Neural progenitor cell (in vitro differentiated cells): Measurements from ENCODE around the gene VTI1A. TPM values are rescaled to one million over a fixed set of nuclear protein-coding genes. Genes with fewer than 3 reads are reported as not detected.

Source experiments
- DNase-seq: peaks from one replicate; pipeline ENCODE4 v3.0.0-alpha.2; 2016; ENCODE audit warnings: low spot score
- H2AFZ ChIP-seq: fragments of 200-600 bp; sonication (generic); replicated peaks from 2 replicates; pipeline ENCODE4 v1.6.1; 2016; ENCODE audit warnings: antibody characterized with exemption
- H3F3A ChIP-seq: fragments of 200-600 bp; sonication (generic); 2 replicates; pipeline ENCODE4 v1.6.1; 2016; ENCODE audit warnings: antibody characterized with exemption, low read depth
- H3K27ac ChIP-seq: fragments of 200-600 bp; sonication (generic); 2 replicates; pipeline ENCODE4 v1.5.1; 2016; ENCODE audit warnings: mild to moderate bottlenecking
- H3K27me3 ChIP-seq: fragments of 200-600 bp; sonication (generic); 2 replicates; pipeline ENCODE4 v1.6.1; 2016; ENCODE audit warnings: mild to moderate bottlenecking, moderate library complexity
- H3K36me3 ChIP-seq: fragments of 200-600 bp; sonication (generic); 2 replicates; pipeline ENCODE4 v1.5.1; 2016
- H3K4me1 ChIP-seq: fragments of 200-600 bp; sonication (generic); 2 replicates; pipeline ENCODE4 v1.6.1; 2016; ENCODE audit warnings: mixed run types
- H3K4me2 ChIP-seq: fragments of 200-600 bp; sonication (generic); 2 replicates; pipeline ENCODE4 v1.6.1; 2016
- H3K4me3 ChIP-seq: fragments of 200-600 bp; sonication (generic); 2 replicates; pipeline ENCODE4 v1.5.1; 2016
- H3K79me2 ChIP-seq: fragments of 200-600 bp; sonication (generic); 2 replicates; pipeline ENCODE4 v1.6.1; 2016; ENCODE audit warnings: low read depth
- H3K9ac ChIP-seq: fragments of 200-600 bp; sonication (generic); 2 replicates; pipeline ENCODE4 v1.6.1; 2016
- H3K9me3 ChIP-seq: fragments of 200-600 bp; sonication (generic); 2 replicates; pipeline ENCODE4 v1.5.1; 2016; ENCODE audit warnings: low read depth
- H4K20me1 ChIP-seq: fragments of 200-600 bp; sonication (generic); 2 replicates; pipeline ENCODE4 v1.6.1; 2016; ENCODE audit warnings: low read depth
- H3K27ac Mint-ChIP-seq: 3 replicates; pipeline ENCODE4 v1.8.0; 2021; ENCODE audit warnings: mixed read lengths
- H3K27me3 Mint-ChIP-seq: 2 replicates; pipeline ENCODE4 v1.8.0; 2022; ENCODE audit warnings: low read depth, mild to moderate bottlenecking, inconsistent platforms, moderate library complexity, mixed read lengths; ENCODE audit not compliant: insufficient read depth
- H3K36me3 Mint-ChIP-seq: 3 replicates; pipeline ENCODE4 v1.8.0; 2021; ENCODE audit warnings: mixed read lengths
- H3K4me1 Mint-ChIP-seq: 3 replicates; pipeline ENCODE4 v1.8.0; 2021; ENCODE audit warnings: mixed read lengths
- H3K4me3 Mint-ChIP-seq: 3 replicates; pipeline ENCODE4 v1.8.0; 2021; ENCODE audit warnings: mild to moderate bottlenecking, moderate library complexity, mixed read lengths
- H3K9me3 Mint-ChIP-seq: 3 replicates; pipeline ENCODE4 v1.8.0; 2020; ENCODE audit warnings: mixed read lengths
- CTCF ChIP-seq: fragments of 200-600 bp; sonication (generic); IDR thresholded peaks from 2 replicates; pipeline ENCODE4 v1.5.1; 2017; ENCODE audit warnings: antibody characterized with exemption, mild to moderate bottlenecking
- EZH2 ChIP-seq: fragments of 200-600 bp; sonication (generic); IDR thresholded peaks from 2 replicates; pipeline ENCODE4 v1.6.1; 2017; ENCODE audit warnings: antibody characterized with exemption, mild to moderate bottlenecking, moderate library complexity
- EZH2phosphoT487 ChIP-seq: fragments of 200-600 bp; sonication (generic); IDR thresholded peaks from 2 replicates; pipeline ENCODE4 v1.6.1; 2017; ENCODE audit warnings: antibody characterized with exemption
- total RNA-seq: library from RNA; depleted of rRNA; stranded (reverse); fragments of >200 nt; gene quantifications from 2 replicates; pipeline ENCODE4 v1.2.3, GENCODE V29; 2015; ENCODE audit warnings: low replicate concordance

The VTI1A gene
- total RNA-seq, 1 donor from 2014 or later = 28.8 TPM

GRCh38 chr10:112721080-112721698 is 274.2 kb downstream of the VTI1A start:
- Histone ChIP-seq H3K79me2 (no peaks in the 10 kb centered on the region), H3F3A (no peaks in the 10 kb centered on the region), H3K27me3 (no peaks in the 10 kb centered on the region), H3K4me2 (no peak overlapping the region), H4K20me1 (no peaks in the 10 kb centered on the region), H2AFZ (no peak overlapping the region), H3K4me3 (no peak overlapping the region), H3K27ac (no peak overlapping the region), H3K4me1 (peaks cover 7% of the 10 kb centered on the region), H3K9me3 (no peaks in the 10 kb centered on the region), H3K9ac (no peak overlapping the region), H3K36me3 (no peaks in the 10 kb centered on the region)
- Mint-ChIP-seq H3K9me3 (no peaks in the 10 kb centered on the region), H3K4me3 (no peak overlapping the region), H3K36me3 (no peaks in the 10 kb centered on the region), H3K27ac (no peak overlapping the region), H3K27me3 (no peaks in the 10 kb centered on the region), H3K4me1 (peaks cover 8% of the 10 kb centered on the region)
- DNase-seq = peak; percentile 55
- TF ChIP-seq CTCF (peak; percentile 74), EZH2phosphoT487 (no peak)

GRCh38 chr10:112722758-112723157 is 275.7 kb downstream of the VTI1A start:
- no peak for DNase-seq
- no peak overlapping the region for H3K9ac ChIP-seq
- no peaks in the 10 kb centered on the region for H3K27me3 ChIP-seq
- no peaks in the 10 kb centered on the region for H3K79me2 ChIP-seq
- no peaks in the 10 kb centered on the region for H4K20me1 ChIP-seq
- H3K9me3 ChIP-seq = peaks cover 4% of the 10 kb centered on the region
- no peak overlapping the region for H3K27ac ChIP-seq
- no peak overlapping the region for H2AFZ ChIP-seq
- no peaks in the 10 kb centered on the region for H3K36me3 ChIP-seq
- Mint-ChIP-seq H3K27ac (peak overlapping the region; percentile 28), H3K27me3 (no peaks in the 10 kb centered on the region), H3K36me3 (no peaks in the 10 kb centered on the region), H3K9me3 (no peaks in the 10 kb centered on the region), H3K4me3 (no peak overlapping the region), H3K4me1 (peaks cover 12% of the 10 kb centered on the region)
- no peaks in the 10 kb centered on the region for H3F3A ChIP-seq
- H3K4me3 ChIP-seq = no peak overlapping the region
- H3K4me1 ChIP-seq = peaks cover 7% of the 10 kb centered on the region
- no peak overlapping the region for H3K4me2 ChIP-seq
- TF ChIP-seq EZH2 (no peak), CTCF (no peak), EZH2phosphoT487 (no peak)

GRCh38 chr10:112723876-112724275 is 276.9 kb downstream of the VTI1A start:
- Mint-ChIP-seq H3K27me3 (no peaks in the 10 kb centered on the region), H3K27ac (no peak overlapping the region), H3K9me3 (no peaks in the 10 kb centered on the region), H3K4me1 (peaks cover 20% of the 10 kb centered on the region), H3K36me3 (no peaks in the 10 kb centered on the region), H3K4me3 (no peak overlapping the region)
- Histone ChIP-seq H3K27ac (no peak overlapping the region), H3K79me2 (no peaks in the 10 kb centered on the region), H3K4me1 (peaks cover 18% of the 10 kb centered on the region), H3K9ac (no peak overlapping the region), H3F3A (no peaks in the 10 kb centered on the region), H3K36me3 (no peaks in the 10 kb centered on the region), H2AFZ (no peak overlapping the region), H3K27me3 (no peaks in the 10 kb centered on the region), H4K20me1 (no peaks in the 10 kb centered on the region), H3K9me3 (peaks cover 4% of the 10 kb centered on the region), H3K4me3 (no peak overlapping the region), H3K4me2 (no peak overlapping the region)
- DNase-seq = no peak
- no peak for TF ChIP-seq EZH2phosphoT487
- no peak for TF ChIP-seq EZH2
- TF ChIP-seq CTCF = no peak
